LNCAP (cell line): ENCODE results near the gene CNTNAP2.

ENCODE experiments used
- CTCF ChIP-seq: fragments of 450-650 bp; IDR thresholded peaks from 2 replicates; pipeline ENCODE4 v1.5.1; 2017; ENCODE audit warnings: mild to moderate bottlenecking

CNTNAP2 gene

GRCh38 chr7:147859033-147859432, 1742.4 kb downstream of the CNTNAP2 start:
- no peak for TF ChIP-seq CTCF

GRCh38 chr7:147859486-147859885, 1742.9 kb downstream of the CNTNAP2 start:
- no peak for TF ChIP-seq CTCF

- TF ChIP-seq CTCF, result no peak
These were observed 1744.6 kb downstream of the CNTNAP2 start for GRCh38 chr7:147861058-147861716.

- no peak for TF ChIP-seq CTCF
These were observed 1745.3 kb downstream of the CNTNAP2 start for GRCh38 chr7:147861945-147862344.

GRCh38 chr7:147869456-147869855, 1752.9 kb downstream of the CNTNAP2 start:
- no peak for TF ChIP-seq CTCF

GRCh38 chr7:147878912-147879661, 1762.5 kb downstream of the CNTNAP2 start:
- no peak for TF ChIP-seq CTCF

GRCh38 chr7:147885869-147886268, 1769.3 kb downstream of the CNTNAP2 start:
- TF ChIP-seq CTCF, result no peak
